ENCODE data around the gene NACA.

NACA gene

DNA sequence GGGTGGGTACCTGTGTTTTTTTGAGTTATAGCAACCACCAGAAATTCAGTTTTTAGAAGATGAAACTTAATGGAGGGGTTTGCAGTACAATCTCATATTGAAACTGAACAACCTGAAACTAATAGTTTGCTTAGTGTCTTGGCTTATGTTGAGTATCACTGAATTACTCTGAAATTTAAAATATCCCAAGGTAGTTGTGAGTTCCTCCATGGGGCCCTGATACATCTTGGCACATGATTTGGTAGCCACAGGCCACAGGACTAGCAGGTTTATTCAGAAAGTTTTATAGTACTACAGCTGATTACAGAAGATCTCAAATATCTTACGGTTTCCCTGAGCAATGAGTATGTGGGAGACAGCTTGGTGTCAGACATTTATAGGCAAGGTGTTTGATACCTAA lies 47.4 kb downstream of the NACA start:
- no peaks in the 10 kb centered on the region for H3K9me3 ChIP-seq
- no peak for TF ChIP-seq Cebpa-rat (IDR thresholded peaks at IDR 0.05)
- no peak overlapping the region for H3K9ac ChIP-seq
- 0 out of 2 replicates have a peak overlapping the region, but pooled peaks have one; percentile 6 for H3K27ac ChIP-seq
- H3K4me1 ChIP-seq, result peaks cover 17% of the 10 kb centered on the region
- no peak overlapping the region for H3K4me2 ChIP-seq
- H4K20me1 ChIP-seq, result peaks cover 100% of the 10 kb centered on the region
- no peaks in the 10 kb centered on the region for H3K27me3 ChIP-seq
- no peak overlapping the region for H3K4me3 ChIP-seq
- peaks cover 92% of the 10 kb centered on the region for H3K36me3 ChIP-seq

DNA sequence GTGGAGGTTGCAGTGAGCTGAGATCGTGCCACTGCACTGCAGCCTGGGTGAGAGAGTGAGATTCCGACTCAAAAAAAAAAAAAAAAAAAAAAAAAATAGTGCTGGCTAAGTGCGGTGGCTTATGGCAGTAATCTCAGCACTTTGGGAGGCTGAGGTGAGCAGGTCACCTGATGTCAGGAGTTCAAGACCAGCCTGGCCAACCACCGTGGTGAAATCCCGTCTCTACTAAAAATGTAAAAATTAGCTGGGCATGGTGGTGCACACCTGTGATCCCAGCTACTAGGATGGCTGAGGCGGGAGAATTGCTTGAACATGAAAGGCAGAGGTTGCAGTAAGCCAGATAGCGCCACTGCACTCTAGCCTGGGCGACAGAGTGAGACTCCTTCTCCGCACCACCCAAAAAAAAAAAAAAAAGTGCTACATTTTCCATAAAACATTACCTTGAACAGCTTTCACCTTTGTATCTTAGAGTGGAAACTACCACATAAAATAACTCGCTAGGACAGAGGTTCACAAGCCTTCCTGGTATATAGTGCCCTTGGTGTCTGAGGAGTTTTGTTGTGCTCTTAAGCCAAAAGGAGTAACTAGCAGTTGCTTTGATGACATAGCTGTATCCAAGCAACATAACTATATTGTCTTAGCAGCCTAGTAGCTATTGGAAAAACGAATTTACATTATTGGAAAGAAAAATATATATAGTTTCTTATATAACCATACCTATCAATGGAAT lies 48.1 kb downstream of the NACA start:
- no peak overlapping the region for H3K4me3 ChIP-seq
- no peak for TF ChIP-seq Cebpa-rat (IDR thresholded peaks at IDR 0.05)
- H4K20me1 ChIP-seq, result peaks cover 100% of the 10 kb centered on the region
- peaks cover 10% of the 10 kb centered on the region for H3K4me1 ChIP-seq
- no peak overlapping the region for H3K4me2 ChIP-seq
- peaks cover 92% of the 10 kb centered on the region for H3K36me3 ChIP-seq
- no peak overlapping the region for H3K9ac ChIP-seq
- no peaks in the 10 kb centered on the region for H3K27me3 ChIP-seq
- H3K9me3 ChIP-seq, result no peaks in the 10 kb centered on the region
- H3K27ac ChIP-seq, result no peak overlapping the region

- H3K36me3 ChIP-seq, result peaks cover 94% of the 10 kb centered on the region
- H3K27me3 ChIP-seq, result no peaks in the 10 kb centered on the region
- no peak for TF ChIP-seq Cebpa-rat (IDR thresholded peaks at IDR 0.05)
- H3K4me3 ChIP-seq, result no peak overlapping the region
- no peak overlapping the region for H3K9ac ChIP-seq
- H3K4me2 ChIP-seq, result no peak overlapping the region
- no peaks in the 10 kb centered on the region; the same call in 1 of the 2 replicates for H3K4me1 ChIP-seq
- H3K9me3 ChIP-seq, result no peaks in the 10 kb centered on the region
- H3K27ac ChIP-seq, result no peak overlapping the region
- peaks cover 100% of the 10 kb centered on the region for H4K20me1 ChIP-seq
Measured at GRCh38 chr12:56671608-56672007, 53.5 kb downstream of the NACA start.

- H3K9me3 ChIP-seq, result no peaks in the 10 kb centered on the region
- H3K36me3 ChIP-seq, result peaks cover 99% of the 10 kb centered on the region
- no peaks in the 10 kb centered on the region for H3K4me1 ChIP-seq
Measured at GRCh38 chr12:56670836-56671235, 54.3 kb downstream of the NACA start.

GRCh38 chr12:56668197-56668457 lies 57.0 kb downstream of the NACA start:
- Histone ChIP-seq H3K9ac (no peak overlapping the region), H3K27ac (no peak overlapping the region), H3K27me3 (no peaks in the 10 kb centered on the region), H3K4me3 (no peak overlapping the region), H3K36me3 (peaks cover 100% of the 10 kb centered on the region), H3K4me1 (no peaks in the 10 kb centered on the region), H3K4me2 (no peak overlapping the region), H4K20me1 (peaks cover 95% of the 10 kb centered on the region), H3K9me3 (no peaks in the 10 kb centered on the region)
- no peak for TF ChIP-seq Cebpa-rat (IDR thresholded peaks at IDR 0.05)

More at GRCh38 chr12:56670836-56671235, 54.3 kb downstream of the NACA start:
- no peak for TF ChIP-seq Cebpa-rat (IDR thresholded peaks at IDR 0.05)
- Histone ChIP-seq H3K27ac (no peak overlapping the region), H4K20me1 (peaks cover 98% of the 10 kb centered on the region), H3K4me3 (no peak overlapping the region), H3K4me2 (no peak overlapping the region), H3K27me3 (no peaks in the 10 kb centered on the region), H3K9ac (no peak overlapping the region)

Measured in BLaER1 (cell line).